Measurements from ENCODE around the gene DIAPH2. TPM values are rescaled to one million over a fixed set of nuclear protein-coding genes. Genes with fewer than 3 reads are reported as not detected.

Gene DIAPH2
- total RNA-seq, 2 donors from 2014 or later: 21.5 to 51.8 TPM

- H3K27me3 Mint-ChIP-seq (ENCODE audit: insufficient read depth): no peaks in the 10 kb centered on the region
- WGBS, 2 experiments (ENCODE audit: insufficient coverage in 1 of 2, insufficient read length in 1 of 2): no CpG with 5 or more reads among the region's 1 CpG
- peaks cover 8% of the 10 kb centered on the region for H3K4me1 Mint-ChIP-seq
- H3K9ac ChIP-seq (ENCODE audit: extremely low read depth, low read length, poor library complexity, severe bottlenecking): no peak overlapping the region
- no peak overlapping the region for H3K4me3 Mint-ChIP-seq
- H3K4me3 ChIP-seq (ENCODE audit: low read length): no peak overlapping the region
- H3K27ac ChIP-seq (ENCODE audit: low read depth, low read length): no peak overlapping the region
- H3K36me3 Mint-ChIP-seq (ENCODE audit: low read depth): peaks cover 17% of the 10 kb centered on the region
- no peaks in the 10 kb centered on the region for H3K9me3 ChIP-seq (ENCODE audit: control insufficient read depth, low read length)
- H3K36me3 ChIP-seq (ENCODE audit: control insufficient read depth, insufficient read depth, low read length): no peaks in the 10 kb centered on the region
- no peaks in the 10 kb centered on the region for H3K4me1 ChIP-seq (ENCODE audit: control insufficient read depth, insufficient read depth, low read length)
- no peak for DNase-seq
- no peak for TF ChIP-seq CTCF (conservative IDR thresholded peaks at IDR 0.05)
- H3K27me3 ChIP-seq (ENCODE audit: control insufficient read depth, insufficient read depth, low read length, poor library complexity, severe bottlenecking): no peaks in the 10 kb centered on the region
- peak overlapping the region; percentile 19 for H3K27ac Mint-ChIP-seq
- H3K9me3 Mint-ChIP-seq: no peaks in the 10 kb centered on the region
These were observed 461.3 kb downstream of the DIAPH2 start for GRCh38 chrX:97145934-97146333.

DNA sequence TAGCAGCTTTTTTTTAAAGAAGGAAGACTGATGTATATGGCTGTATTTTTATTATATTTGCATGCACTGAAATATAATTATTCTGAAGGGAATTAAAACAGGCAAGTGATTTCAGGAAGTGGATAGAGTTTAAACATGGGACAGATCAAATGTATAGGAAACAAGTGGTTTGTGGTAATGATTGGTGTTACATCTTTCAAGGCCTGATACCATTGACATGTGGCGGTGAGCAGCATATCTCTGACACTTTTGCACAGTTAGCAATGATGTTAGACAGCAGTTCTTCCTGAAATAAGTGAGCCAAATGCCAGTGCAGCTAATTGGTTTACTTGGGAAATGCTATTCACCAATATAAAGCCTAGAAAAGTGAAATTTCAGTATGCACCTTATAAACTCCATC, 471.2 kb downstream of the DIAPH2 start:
- DNase-seq: no peak
- no peaks in the 10 kb centered on the region for H3K27me3 Mint-ChIP-seq (ENCODE audit: insufficient read depth)
- Histone ChIP-seq H3K27ac (ENCODE audit: low read depth, low read length) (no peak overlapping the region), H3K4me1 (ENCODE audit: control insufficient read depth, insufficient read depth, low read length) (no peaks in the 10 kb centered on the region), H3K36me3 (ENCODE audit: control insufficient read depth, insufficient read depth, low read length) (no peaks in the 10 kb centered on the region), H3K9me3 (ENCODE audit: control insufficient read depth, low read length) (no peaks in the 10 kb centered on the region), H3K9ac (ENCODE audit: extremely low read depth, low read length, poor library complexity, severe bottlenecking) (no peak overlapping the region), H3K27me3 (ENCODE audit: control insufficient read depth, insufficient read depth, low read length, poor library complexity, severe bottlenecking) (no peaks in the 10 kb centered on the region), H3K4me3 (ENCODE audit: low read length) (no peak overlapping the region)
- 96% methylated on average over 1 of the region's 1 CpG; no CpG with 5 or more reads in 1 of the 2 experiments for WGBS, 2 experiments (ENCODE audit: insufficient coverage in 1 of 2, insufficient read length in 1 of 2)
- no peak overlapping the region for H3K27ac Mint-ChIP-seq
- peaks cover 19% of the 10 kb centered on the region for H3K4me1 Mint-ChIP-seq
- no peak overlapping the region for H3K4me3 Mint-ChIP-seq
- peaks cover 12% of the 10 kb centered on the region for H3K36me3 Mint-ChIP-seq (ENCODE audit: low read depth)
- H3K9me3 Mint-ChIP-seq: no peaks in the 10 kb centered on the region
- no peak for TF ChIP-seq CTCF (conservative IDR thresholded peaks at IDR 0.05)

DNA sequence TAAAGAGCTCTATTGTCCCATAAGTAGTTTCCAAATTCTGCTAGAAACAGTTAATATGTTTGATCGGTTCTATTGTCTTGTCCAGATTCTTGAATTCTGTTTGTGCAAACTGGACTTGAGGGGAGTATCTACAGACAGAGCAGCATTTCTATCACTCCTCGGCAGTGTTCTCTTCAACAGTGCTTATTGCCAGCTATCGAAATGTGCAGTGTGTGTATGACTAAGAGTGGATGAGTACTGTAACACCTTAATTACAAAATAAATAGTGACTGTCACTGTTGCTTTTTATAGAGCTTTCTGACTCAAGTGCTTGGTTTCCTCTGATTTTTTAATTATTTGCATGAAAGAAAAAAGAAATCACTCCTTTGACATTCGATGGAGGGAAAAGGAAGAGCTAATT, 473.6 kb downstream of the DIAPH2 start:
- no peak for TF ChIP-seq CTCF (conservative IDR thresholded peaks at IDR 0.05)
- H3K27ac ChIP-seq (ENCODE audit: low read depth, low read length): no peak overlapping the region

More for the DNA sequence above, 473.6 kb downstream of the DIAPH2 start:
- H3K9ac ChIP-seq (ENCODE audit: extremely low read depth, low read length, poor library complexity, severe bottlenecking): no peak overlapping the region
- no peaks in the 10 kb centered on the region for H3K4me1 ChIP-seq (ENCODE audit: control insufficient read depth, insufficient read depth, low read length)
- Mint-ChIP-seq H3K4me1 (peaks cover 37% of the 10 kb centered on the region), H3K9me3 (no peaks in the 10 kb centered on the region), H3K36me3 (ENCODE audit: low read depth) (no peaks in the 10 kb centered on the region), H3K4me3 (no peak overlapping the region), H3K27me3 (ENCODE audit: insufficient read depth) (no peaks in the 10 kb centered on the region), H3K27ac (peak overlapping the region; percentile 46)
- DNase-seq: no peak
- H3K4me3 ChIP-seq (ENCODE audit: low read length): no peak overlapping the region
- H3K9me3 ChIP-seq (ENCODE audit: control insufficient read depth, low read length): no peaks in the 10 kb centered on the region
- H3K36me3 ChIP-seq (ENCODE audit: control insufficient read depth, insufficient read depth, low read length): no peaks in the 10 kb centered on the region
- no peaks in the 10 kb centered on the region for H3K27me3 ChIP-seq (ENCODE audit: control insufficient read depth, insufficient read depth, low read length, poor library complexity, severe bottlenecking)
- 92% methylated on average over 2 of the region's 4 CpGs; no CpG with 5 or more reads in 1 of the 2 experiments for WGBS, 2 experiments (ENCODE audit: insufficient coverage in 1 of 2, insufficient read length in 1 of 2)
